GM19351 (cell line): ENCODE measurements around the gene C2CD5.
"Not testable (repeated sequence)": the region's sequence is repeated elsewhere in the genome, so short reads cannot be mapped to it uniquely, and the experiment has no call there.

Source experiments
- ATAC-seq: cut with Tn5 transposase; IDR thresholded peaks from one replicate; pipeline ENCODE4 v1.9.1; 2021; ENCODE audit warnings: mild to moderate bottlenecking, moderate library complexity; ENCODE audit not compliant: unreplicated experiment

C2CD5 gene

GRCh38 chr12:22480016-22480415 is 64.3 kb downstream of the C2CD5 start:
- no peak for ATAC-seq

- peak; percentile 63 for ATAC-seq
Measured at GRCh38 chr12:22477894-22478287, 66.5 kb downstream of the C2CD5 start.

DNA sequence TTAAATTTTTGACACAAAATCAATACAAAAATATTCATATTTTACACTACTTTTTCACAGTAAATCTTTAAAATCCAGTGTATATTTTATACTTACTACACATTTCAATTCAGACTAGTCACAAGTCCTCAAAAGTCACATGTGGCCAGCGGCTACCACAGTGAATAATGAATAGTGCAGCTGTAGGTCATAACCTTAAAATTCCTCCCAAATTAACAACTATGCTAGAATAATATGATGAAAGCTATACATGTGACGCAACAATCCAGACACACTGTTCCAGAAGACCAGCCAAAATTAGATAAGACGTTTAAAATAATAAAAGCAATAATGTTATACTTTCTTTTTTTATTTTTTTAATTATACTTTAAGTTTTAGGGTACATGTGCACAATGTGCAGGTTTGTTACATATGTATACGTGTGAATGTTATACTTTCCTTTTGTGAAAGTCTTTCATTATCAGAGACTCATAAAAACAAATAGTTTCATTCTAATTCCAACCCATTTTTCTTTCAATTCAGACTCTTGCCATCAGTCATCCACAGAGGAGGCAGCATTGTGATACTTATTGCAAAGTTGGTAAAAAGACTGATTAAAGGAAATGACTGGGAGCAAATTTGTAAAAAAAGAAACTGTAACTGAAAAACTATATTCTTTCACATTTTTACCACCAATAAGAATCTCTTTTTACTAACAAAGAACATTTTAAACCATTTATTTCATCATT is 67.0 kb downstream of the C2CD5 start:
- no peak for ATAC-seq

- ATAC-seq, result no peak
Measured at GRCh38 chr12:22476133-22476532, 68.2 kb downstream of the C2CD5 start.

DNA sequence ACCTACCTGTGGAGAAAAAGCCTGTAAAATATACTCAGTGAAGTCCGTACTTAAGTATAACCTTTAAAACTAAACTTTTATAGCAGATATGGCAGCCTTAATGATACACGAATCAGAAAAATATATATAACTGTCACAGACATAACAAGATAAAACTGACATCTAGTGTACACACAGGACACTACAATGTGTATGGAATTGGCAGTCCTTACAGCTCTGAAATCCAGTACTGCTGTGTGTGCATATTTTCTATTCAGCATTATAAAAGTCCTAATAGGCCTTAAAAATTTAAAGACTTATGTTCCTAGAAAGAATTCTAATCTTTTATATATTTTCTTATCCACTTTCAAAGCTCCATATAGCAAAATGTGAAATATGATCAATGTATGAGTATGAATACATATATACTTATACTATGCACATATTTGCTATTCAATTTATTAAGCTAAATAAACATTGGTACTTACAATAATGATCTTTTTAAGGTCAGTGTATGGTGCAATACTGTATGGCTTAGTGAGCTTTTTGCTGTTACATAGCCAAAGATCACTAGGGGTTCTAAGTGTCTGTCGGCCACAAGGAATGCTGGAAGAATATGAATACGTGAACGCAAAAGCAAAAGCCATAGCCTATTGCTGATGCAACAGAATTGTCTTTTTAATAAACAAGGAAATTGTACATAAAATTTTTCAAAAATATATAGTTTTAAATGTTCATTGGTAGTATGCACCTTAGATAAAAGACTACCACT is 69.2 kb downstream of the C2CD5 start:
- no peak for ATAC-seq

GRCh38 chr12:22473212-22473611 is 71.1 kb downstream of the C2CD5 start:
- peak; percentile 54 for ATAC-seq

DNA sequence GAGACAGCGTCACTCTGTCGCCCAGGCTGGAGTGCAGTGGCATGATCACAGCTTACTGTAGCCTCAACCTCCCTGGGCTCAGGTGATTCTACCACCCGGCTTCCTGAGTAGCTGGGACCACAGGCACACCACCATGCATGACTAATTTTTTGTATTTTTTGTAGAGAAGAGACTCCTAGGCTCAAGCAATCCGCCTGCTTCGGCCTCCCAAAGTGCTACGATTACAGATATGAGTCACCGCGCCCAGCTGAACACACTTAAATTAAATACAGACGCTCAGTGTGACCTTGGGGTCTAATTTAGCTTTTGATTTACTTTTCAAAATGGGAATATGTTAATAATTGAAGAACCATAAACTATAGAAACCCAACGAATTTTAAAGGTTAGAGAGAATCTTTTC is 77.2 kb downstream of the C2CD5 start:
- no peak for ATAC-seq

GRCh38 chr12:22463306-22463705 is 81.0 kb downstream of the C2CD5 start:
- ATAC-seq, result no peak

GRCh38 chr12:22461786-22462185 is 82.6 kb downstream of the C2CD5 start:
- no peak for ATAC-seq

DNA sequence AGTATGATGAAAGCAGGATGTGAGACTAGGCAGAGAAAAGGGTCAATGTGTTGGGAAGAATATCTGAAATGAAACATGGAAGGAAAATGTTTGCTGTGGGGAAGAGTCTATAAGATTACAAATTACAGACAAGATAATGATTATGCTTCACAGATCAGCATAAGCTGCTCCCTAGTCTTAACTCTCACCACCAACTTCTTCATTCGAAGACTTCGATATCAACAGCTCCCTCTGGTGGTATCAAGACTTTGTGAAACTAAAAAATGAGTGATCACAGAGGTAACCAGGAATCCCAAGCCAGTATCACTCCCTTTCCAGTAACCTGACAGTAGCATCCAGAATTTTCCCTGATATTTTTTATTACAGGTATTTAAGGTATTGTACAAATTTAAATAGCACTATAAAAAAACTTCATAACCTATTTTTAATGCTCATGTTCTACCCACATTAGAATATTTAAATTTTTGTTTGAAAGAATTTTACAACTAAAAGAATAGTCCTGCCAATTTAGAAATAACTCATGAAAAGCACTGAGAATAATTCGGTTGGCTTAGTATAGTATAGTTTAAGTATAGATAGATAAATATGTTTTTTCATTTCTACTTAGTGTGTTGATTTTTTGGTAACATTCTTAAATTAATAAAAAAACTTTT is 84.4 kb downstream of the C2CD5 start:
- peak; percentile 84 for ATAC-seq

GRCh38 chr12:22458298-22458937 is 85.9 kb downstream of the C2CD5 start:
- ATAC-seq, result no peak

- no peak for ATAC-seq
Measured at GRCh38 chr12:22457085-22457484, 87.3 kb downstream of the C2CD5 start.

DNA sequence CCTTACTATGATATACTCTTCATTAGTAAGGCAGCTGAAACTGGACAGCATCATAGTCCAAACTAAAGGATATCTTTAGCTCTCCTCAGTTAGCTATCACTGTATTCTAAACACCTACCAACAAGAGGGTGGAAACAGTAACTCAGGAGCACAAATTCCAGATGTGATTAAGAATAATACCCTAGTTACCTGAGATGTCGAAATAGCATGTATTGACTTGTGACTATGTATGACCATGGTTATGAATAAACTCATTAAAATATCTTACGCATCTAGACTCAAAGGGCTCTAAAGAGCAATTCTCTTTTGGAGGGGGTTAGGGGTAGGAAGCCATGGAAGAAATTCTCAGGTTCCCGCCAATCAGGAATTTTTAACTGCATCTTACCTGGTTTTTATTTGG is 90.8 kb downstream of the C2CD5 start:
- no peak for ATAC-seq

GRCh38 chr12:22447223-22447622 is 97.1 kb downstream of the C2CD5 start:
- no peak for ATAC-seq

DNA sequence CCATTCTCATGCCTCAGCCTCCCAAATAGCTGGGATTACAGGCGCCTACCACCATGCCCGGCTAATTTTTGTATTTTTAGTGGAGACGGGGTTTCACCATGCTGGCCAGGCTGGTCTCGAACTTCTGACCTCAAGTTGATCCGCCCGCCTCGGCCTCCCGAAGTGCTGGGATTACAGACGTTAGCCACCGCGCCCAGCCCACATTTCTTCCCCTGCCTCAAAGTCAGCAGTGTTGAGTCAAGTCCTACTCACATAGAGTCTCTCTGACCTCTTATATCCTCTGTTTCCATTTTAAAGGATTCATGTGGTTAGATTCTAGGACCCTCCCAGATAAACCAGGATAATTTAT is 100.1 kb downstream of the C2CD5 start:
- not testable (repeated sequence) for ATAC-seq

- ATAC-seq, result peak; percentile 100
Measured at GRCh38 chr12:22443379-22444316, 100.7 kb downstream of the C2CD5 start.

GRCh38 chr12:22437031-22437806 is 107.1 kb downstream of the C2CD5 start:
- no peak for ATAC-seq

DNA sequence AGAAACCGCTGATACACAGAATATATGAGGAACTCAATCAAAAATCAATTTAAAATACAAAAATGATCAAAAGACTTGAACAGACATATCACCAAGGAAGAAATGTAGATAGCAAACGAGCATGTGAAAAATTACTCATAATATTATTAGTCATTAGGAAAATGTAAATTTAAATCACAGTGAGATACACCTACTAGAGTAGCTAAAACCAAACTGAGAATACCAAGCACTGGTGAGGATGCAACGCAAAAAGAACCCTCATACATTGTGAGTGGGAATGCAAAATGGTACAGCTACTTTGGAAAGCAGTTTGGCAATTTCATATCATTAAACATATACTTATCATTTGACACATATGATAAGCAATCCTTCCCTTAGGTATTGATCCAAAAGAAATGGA is 108.8 kb downstream of the C2CD5 start:
- ATAC-seq, result no peak

DNA sequence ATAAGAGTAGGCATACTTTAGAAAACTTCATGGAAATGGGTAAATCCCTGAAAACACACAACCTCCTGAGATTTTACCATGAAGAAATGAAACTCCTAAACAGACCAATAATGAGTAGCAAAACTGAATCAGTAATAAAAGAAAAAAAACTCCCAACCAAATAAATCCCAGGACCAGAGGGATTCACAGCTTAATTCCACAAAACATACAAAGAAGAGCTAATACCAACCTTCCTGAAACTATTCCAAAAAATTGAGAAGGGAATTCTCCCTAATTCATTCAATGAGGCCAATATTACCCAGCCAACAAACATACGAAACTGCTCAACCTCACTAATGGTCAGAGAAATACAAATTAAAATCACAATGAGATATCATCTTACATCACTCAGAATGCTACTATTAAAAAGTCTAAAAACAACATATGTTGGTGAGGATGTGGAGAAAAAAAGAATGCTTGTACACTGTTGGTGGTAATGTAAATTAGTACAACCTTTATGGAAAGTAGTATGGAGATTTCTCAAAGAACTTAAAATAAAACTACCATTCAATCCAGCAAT is 112.6 kb downstream of the C2CD5 start:
- ATAC-seq, result no peak
